Measurements from ENCODE around the gene KRT13.

The KRT13 gene

DNA sequence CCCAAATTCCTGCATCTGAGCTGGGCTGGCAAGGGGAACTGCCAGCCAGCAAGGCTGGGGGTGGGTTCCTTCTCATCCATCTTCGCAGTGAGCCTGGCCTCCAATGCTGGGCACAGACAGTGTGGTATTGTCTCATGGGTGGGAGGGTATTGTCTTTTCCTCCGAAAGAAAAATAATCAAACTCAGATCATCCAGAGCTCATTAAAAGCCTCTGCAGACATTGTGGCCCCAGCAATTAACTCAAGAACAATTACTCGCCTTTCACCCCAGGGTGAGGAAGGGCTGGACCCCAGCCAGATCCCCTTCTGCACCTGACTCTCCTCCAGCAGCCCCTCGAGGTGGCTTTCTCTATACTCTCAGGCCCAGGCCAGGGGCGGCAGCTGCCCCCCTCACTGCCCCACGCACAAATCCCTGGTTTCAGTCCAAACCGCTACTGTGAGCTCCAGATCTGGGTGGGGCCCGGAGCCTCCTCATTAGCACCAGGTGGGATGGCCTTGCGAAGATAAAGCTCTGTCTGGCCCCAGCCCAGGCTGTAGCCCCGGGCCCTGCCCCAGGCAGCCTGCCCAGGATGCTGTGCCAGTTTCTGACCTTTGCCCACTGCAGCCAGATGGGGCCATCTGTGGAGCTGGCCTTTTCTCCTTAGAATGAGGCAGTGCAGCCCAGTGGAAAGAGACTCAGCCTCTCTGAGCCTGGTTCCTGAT, 15.6 kb upstream of the KRT13 start:
- no peak for ATAC-seq
- TF ChIP-seq, protein P1, sequence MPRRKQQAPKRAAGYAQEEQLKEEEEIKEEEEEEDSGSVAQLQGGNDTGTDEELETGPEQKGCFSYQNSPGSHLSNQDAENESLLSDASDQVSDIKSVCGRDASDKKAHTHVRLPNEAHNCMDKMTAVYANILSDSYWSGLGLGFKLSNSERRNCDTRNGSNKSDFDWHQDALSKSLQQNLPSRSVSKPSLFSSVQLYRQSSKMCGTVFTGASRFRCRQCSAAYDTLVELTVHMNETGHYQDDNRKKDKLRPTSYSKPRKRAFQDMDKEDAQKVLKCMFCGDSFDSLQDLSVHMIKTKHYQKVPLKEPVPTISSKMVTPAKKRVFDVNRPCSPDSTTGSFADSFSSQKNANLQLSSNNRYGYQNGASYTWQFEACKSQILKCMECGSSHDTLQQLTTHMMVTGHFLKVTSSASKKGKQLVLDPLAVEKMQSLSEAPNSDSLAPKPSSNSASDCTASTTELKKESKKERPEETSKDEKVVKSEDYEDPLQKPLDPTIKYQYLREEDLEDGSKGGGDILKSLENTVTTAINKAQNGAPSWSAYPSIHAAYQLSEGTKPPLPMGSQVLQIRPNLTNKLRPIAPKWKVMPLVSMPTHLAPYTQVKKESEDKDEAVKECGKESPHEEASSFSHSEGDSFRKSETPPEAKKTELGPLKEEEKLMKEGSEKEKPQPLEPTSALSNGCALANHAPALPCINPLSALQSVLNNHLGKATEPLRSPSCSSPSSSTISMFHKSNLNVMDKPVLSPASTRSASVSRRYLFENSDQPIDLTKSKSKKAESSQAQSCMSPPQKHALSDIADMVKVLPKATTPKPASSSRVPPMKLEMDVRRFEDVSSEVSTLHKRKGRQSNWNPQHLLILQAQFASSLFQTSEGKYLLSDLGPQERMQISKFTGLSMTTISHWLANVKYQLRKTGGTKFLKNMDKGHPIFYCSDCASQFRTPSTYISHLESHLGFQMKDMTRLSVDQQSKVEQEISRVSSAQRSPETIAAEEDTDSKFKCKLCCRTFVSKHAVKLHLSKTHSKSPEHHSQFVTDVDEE (CRISPR knock-in tag; IDR thresholded peaks at IDR 0.05): no peak
- TF ChIP-seq ZNF8 (CRISPR knock-in tag; IDR thresholded peaks at IDR 0.05): no peak
- TF ChIP-seq, protein P2, sequence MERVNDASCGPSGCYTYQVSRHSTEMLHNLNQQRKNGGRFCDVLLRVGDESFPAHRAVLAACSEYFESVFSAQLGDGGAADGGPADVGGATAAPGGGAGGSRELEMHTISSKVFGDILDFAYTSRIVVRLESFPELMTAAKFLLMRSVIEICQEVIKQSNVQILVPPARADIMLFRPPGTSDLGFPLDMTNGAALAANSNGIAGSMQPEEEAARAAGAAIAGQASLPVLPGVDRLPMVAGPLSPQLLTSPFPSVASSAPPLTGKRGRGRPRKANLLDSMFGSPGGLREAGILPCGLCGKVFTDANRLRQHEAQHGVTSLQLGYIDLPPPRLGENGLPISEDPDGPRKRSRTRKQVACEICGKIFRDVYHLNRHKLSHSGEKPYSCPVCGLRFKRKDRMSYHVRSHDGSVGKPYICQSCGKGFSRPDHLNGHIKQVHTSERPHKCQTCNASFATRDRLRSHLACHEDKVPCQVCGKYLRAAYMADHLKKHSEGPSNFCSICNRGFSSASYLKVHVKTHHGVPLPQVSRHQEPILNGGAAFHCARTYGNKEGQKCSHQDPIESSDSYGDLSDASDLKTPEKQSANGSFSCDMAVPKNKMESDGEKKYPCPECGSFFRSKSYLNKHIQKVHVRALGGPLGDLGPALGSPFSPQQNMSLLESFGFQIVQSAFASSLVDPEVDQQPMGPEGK (CRISPR knock-in tag; IDR thresholded peaks at IDR 0.05; ENCODE audit: borderline replicate concordance): no peak
- no peak for TF ChIP-seq TOX (CRISPR knock-in tag; IDR thresholded peaks at IDR 0.05; ENCODE audit: borderline replicate concordance)
- TF ChIP-seq ARNTL (CRISPR knock-in tag; IDR thresholded peaks at IDR 0.05; ENCODE audit: borderline replicate concordance, low read depth): no peak
- no peak for TF ChIP-seq ZNF565 (CRISPR knock-in tag; conservative IDR thresholded peaks at IDR 0.05; ENCODE audit: low read depth)
- TF ChIP-seq ZFP3 (CRISPR knock-in tag; IDR thresholded peaks at IDR 0.05): no peak
- TF ChIP-seq ISL1 (CRISPR knock-in tag; IDR thresholded peaks at IDR 0.05): no peak
- TF ChIP-seq ESRRG (CRISPR knock-in tag; IDR thresholded peaks at IDR 0.05): no peak
- no peak for TF ChIP-seq BACH2 (CRISPR knock-in tag; IDR thresholded peaks at IDR 0.05; ENCODE audit: borderline replicate concordance)
- TF ChIP-seq ZNF70 (CRISPR knock-in tag; IDR thresholded peaks at IDR 0.05): no peak
- no peak for TF ChIP-seq CSDC2 (CRISPR knock-in tag; IDR thresholded peaks at IDR 0.05)
- no peak for TF ChIP-seq RARB (CRISPR knock-in tag; IDR thresholded peaks at IDR 0.05)
- no peak for TF ChIP-seq SNAI2 (CRISPR knock-in tag; IDR thresholded peaks at IDR 0.05)
- TF ChIP-seq ZC3H10 (CRISPR knock-in tag; IDR thresholded peaks at IDR 0.05): no peak
- TF ChIP-seq TCF4 (CRISPR knock-in tag; IDR thresholded peaks at IDR 0.05; ENCODE audit: borderline replicate concordance): no peak
- TF ChIP-seq, protein P3, sequence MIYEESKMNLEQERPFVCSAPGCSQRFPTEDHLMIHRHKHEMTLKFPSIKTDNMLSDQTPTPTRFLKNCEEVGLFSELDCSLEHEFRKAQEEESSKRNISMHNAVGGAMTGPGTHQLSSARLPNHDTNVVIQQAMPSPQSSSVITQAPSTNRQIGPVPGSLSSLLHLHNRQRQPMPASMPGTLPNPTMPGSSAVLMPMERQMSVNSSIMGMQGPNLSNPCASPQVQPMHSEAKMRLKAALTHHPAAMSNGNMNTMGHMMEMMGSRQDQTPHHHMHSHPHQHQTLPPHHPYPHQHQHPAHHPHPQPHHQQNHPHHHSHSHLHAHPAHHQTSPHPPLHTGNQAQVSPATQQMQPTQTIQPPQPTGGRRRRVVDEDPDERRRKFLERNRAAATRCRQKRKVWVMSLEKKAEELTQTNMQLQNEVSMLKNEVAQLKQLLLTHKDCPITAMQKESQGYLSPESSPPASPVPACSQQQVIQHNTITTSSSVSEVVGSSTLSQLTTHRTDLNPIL (CRISPR knock-in tag; IDR thresholded peaks at IDR 0.05; ENCODE audit: low read depth): no peak
- TF ChIP-seq, protein P4, sequence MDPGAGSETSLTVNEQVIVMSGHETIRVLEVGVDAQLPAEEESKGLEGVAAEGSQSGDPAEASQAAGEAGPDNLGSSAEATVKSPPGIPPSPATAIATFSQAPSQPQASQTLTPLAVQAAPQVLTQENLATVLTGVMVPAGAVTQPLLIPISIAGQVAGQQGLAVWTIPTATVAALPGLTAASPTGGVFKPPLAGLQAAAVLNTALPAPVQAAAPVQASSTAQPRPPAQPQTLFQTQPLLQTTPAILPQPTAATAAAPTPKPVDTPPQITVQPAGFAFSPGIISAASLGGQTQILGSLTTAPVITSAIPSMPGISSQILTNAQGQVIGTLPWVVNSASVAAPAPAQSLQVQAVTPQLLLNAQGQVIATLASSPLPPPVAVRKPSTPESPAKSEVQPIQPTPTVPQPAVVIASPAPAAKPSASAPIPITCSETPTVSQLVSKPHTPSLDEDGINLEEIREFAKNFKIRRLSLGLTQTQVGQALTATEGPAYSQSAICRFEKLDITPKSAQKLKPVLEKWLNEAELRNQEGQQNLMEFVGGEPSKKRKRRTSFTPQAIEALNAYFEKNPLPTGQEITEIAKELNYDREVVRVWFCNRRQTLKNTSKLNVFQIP (CRISPR knock-in tag; IDR thresholded peaks at IDR 0.05; ENCODE audit: borderline replicate concordance, low read depth): no peak
- TF ChIP-seq ZFP30 (CRISPR knock-in tag; IDR thresholded peaks at IDR 0.05): no peak

DNA sequence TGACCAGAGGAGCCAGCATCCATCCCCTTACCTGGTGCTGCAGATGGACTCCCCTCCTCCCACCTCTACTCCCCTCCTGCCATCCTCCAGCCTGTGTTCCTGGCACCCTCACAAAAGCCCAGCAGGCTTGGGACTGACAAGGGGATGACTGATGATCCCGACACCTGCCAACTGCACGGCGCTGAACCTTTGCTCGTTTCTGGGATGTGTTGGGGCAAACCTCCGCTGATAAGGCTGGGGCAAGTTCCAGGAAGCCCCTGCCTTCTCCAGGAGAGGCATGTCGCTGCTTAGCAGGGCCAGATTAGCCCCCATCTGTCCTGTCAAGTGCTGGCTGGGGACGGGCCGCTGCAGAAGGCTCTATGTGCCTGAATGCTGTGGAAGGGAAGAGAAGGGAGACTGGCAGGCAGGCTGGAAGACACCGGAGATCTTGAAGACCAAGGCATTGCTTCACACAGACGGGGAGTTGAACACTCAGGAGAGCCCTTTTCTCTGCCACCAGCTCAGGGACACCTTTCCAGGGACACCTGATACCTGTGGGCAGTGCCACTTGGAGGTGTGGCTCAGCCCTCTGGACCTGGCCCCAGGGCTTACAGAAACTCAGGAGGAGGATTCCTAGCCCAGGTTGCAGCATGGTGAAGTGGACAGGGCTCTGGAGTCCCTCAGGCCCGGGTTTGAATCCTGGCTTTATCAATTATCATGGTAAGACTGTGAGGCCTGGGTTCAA, 14.3 kb upstream of the KRT13 start:
- no peak for ATAC-seq
- TF ChIP-seq ZC3H10 (CRISPR knock-in tag; IDR thresholded peaks at IDR 0.05) (no peak), ZFP3 (CRISPR knock-in tag; IDR thresholded peaks at IDR 0.05) (no peak), ISL1 (CRISPR knock-in tag; IDR thresholded peaks at IDR 0.05) (no peak), SNAI2 (CRISPR knock-in tag; IDR thresholded peaks at IDR 0.05) (no peak), RARB (CRISPR knock-in tag; IDR thresholded peaks at IDR 0.05) (no peak)

DNA sequence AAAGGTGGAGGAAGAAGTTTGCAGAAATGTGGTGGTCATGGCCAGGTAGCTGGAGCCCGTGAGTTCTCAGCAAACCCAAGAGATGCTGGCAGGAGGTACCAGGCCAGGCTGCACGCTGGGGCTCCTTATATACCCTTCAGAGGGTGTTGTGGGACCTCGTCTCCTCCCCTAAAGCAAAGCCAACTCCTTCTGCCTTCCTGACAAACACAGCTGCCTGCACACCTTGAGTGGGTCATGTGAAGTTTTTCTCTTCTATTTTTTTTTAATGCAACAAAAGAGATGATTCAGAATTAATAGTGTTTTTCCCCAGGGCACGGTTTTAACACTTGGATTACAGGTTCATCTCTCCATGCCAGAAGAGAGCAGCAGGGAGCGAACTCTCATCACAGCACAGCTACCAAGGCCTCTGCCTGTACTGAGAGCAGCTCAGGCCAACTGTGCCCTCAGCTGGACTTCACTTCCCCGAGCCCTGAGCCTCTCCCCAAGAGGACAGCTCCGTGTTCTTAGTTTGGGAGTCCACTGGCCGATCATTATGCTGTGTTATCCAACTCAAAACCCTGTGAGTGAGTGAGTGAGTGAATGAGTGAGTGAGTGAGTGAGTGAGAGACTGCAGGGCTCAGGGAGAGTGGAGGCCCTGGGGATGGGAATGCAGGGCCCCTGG, 13.5 kb upstream of the KRT13 start, which contains the start of gene KRT15:
Gene KRT15 (minus strand): TSS at position 102 of the 661 bp plus-strand sequence. CDS start 63 bp downstream, at position 39.
- peak; percentile 32; the same call in 1 of the 3 replicates for ATAC-seq
- no peak for TF ChIP-seq TCF4 (CRISPR knock-in tag; IDR thresholded peaks at IDR 0.05; ENCODE audit: borderline replicate concordance)
- no peak for TF ChIP-seq ZFP30 (CRISPR knock-in tag; IDR thresholded peaks at IDR 0.05)
- no peak for TF ChIP-seq OSR1 (CRISPR knock-in tag; IDR thresholded peaks at IDR 0.05)
- no peak for TF ChIP-seq PPARA (CRISPR knock-in tag; IDR thresholded peaks at IDR 0.05; ENCODE audit: borderline replicate concordance)
- TF ChIP-seq GLIS3 (CRISPR knock-in tag; IDR thresholded peaks at IDR 0.05): no peak
- TF ChIP-seq ZNF565 (CRISPR knock-in tag; conservative IDR thresholded peaks at IDR 0.05; ENCODE audit: low read depth): no peak
- TF ChIP-seq ESRRG (CRISPR knock-in tag; IDR thresholded peaks at IDR 0.05): no peak
- TF ChIP-seq CSDC2 (CRISPR knock-in tag; IDR thresholded peaks at IDR 0.05): no peak
- TF ChIP-seq, protein P3 (CRISPR knock-in tag; IDR thresholded peaks at IDR 0.05; ENCODE audit: low read depth): no peak
- no peak for TF ChIP-seq ZFP3 (CRISPR knock-in tag; IDR thresholded peaks at IDR 0.05)
- TF ChIP-seq, protein P4 (CRISPR knock-in tag; IDR thresholded peaks at IDR 0.05; ENCODE audit: borderline replicate concordance, low read depth): no peak
- TF ChIP-seq TOX (CRISPR knock-in tag; IDR thresholded peaks at IDR 0.05; ENCODE audit: borderline replicate concordance): no peak
